NCI-H1694 treated with DMSO at 0.1 percent for 48 hours (cell line): ENCODE measurements around the gene EFL1.
"Not testable (repeated sequence)": the region's sequence is repeated elsewhere in the genome, so short reads cannot be mapped to it uniquely, and the experiment has no call there.

Experiments used
- DNase-seq: peaks from one replicate; lab custom pipeline; 2025; lab: John Stamatoyannopoulos, UW

EFL1 gene

GRCh38 chr15:82281276-82281675, 18.7 kb upstream of the EFL1 start:
- not testable (repeated sequence) for DNase-seq

- DNase-seq: no peak
Observed at GRCh38 chr15:82275410-82275809, 12.9 kb upstream of the EFL1 start.

DNA sequence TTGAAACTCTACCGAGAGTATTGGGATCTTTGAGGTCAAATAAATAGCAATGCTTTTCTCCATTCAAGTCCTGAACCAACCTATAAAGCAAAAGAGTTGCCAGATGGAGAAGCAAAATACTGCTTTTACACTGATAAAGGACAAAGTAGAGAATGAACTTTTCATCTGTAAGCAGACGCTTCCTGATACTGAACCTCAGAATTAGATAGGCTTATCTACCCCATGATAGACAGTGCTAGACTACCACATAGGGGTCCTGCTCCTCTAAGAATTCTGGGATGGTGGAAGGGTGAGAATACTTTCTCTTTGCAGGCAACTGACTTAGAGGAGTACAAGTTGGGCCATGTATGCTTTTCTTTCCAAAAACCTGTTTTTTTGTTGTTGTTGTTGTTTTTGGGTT, 9.6 kb upstream of the EFL1 start:
- DNase-seq: no peak

DNA sequence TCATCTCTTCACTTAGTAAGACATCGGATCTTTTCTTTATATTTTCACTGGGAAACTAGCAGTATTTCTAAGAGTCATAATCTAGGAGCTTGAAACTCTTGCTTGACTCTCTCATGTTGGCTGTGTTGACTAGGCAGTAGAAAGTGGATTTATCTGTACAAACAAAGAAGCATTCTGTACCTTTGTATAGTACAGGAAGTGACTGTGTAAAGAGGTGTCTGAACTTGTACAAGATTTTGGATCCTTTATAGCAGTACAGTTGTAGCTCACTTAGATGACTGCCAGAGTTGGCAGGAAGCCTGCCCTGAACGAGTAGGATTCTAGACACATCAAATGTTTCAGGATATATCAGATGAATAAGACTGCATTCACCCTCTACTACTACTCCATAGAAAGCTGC, 5.9 kb upstream of the EFL1 start:
- not testable (repeated sequence) for DNase-seq

DNA sequence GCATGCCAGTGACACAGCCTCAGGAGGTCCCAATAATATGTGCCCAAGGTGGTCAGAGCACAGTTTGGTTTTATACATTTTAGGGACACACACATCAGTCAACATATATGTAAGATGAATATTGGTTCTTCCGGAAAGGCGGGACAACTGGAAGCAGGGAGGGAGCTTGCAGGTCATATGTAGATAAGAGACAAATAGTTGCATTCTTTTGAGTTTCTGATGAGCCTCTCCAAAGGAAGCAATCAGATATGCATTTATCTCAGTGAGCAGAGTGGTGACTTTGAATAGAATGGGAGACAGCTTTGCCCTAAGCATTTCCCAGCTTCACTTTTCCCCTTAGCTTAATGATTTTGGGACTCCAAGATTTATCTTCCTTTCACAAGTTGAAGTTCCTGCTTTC, 4.6 kb upstream of the EFL1 start:
- DNase-seq: not testable (repeated sequence)

DNA sequence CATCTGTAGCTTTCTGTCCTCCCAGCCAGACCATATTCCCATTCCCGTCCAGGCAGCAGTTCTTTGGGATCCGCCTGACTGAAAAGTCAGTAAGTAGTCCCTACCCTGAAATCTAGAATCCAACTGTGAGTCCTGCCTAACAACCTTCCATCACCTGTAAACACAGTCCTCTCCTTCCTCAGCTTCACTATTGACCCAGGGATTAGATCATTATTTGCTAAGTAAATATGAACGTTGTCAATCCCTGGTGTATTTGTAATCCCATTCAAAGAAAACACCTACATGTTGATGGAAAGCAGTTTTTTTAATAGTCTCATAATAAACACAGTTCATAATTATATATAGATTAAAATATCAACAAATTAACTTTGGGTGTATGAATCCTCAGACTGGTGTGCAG, 816 bp upstream of the EFL1 start:
- DNase-seq: no peak

DNA sequence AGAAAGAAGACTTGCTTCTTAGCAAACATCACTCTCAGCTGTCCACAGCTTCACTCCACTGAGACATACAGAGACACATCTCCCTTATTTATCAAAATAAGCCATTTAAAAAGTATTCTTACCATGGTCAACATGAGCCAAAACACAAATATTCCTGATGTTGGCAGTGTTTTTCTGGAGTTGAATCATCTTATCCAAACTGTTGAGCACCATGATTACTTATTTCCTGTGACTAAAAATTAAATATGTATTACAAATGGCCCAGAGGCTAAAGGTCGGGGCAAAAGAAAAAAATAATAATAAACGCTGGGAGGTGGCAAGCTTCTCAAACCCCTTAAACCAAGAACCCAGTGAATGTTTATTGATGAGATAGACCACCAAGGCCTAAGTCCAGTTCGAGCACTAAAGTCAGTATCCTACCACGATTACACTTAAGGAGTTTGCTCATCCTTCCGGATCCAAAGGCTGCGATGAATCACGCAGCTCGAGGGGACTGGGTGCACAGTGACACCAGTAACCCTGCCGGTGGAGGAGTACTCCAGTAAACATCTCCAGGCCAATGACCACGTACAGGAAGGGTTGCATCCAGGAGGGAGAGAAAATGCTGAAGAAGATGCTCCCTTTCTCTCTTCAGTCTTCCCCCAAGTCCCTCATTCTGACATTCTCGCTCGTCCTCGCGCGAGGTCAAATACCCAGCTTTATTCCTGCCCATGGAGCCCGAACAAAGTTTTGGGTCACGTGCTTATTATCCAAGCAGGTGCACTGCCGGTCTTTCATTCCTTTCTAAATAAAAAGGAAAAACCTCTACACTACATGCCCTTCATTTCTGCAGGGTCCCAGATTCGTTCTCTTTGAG, 740 bp downstream of the EFL1 start:
- DNase-seq: not testable (repeated sequence)

GRCh38 chr15:82248261-82248660, 14.3 kb downstream of the EFL1 start:
- not testable (repeated sequence) for DNase-seq

DNA sequence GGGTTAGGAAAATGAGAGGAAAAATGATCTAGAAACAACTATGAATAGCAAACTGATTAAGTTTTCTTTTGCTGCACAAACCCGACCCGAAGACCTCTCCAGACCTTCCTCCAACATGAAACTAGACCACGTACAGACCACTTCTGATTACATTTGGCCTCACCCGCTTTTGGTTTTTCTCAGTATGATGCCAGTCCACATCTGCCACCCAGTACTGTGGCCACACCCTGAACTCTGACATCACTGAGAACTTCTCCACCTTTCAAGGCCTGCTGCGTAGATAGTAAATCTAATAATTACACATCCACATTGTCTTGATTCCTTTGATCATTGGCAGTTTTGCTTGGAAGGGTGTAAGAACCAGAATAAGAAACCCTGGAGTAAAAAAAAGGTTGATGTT, 16.6 kb downstream of the EFL1 start:
- DNase-seq: not testable (repeated sequence)

- DNase-seq: not testable (repeated sequence)
Observed at GRCh38 chr15:82243644-82244043, 18.9 kb downstream of the EFL1 start.

- not testable (repeated sequence) for DNase-seq
Observed at GRCh38 chr15:82241836-82242499, 20.6 kb downstream of the EFL1 start.

GRCh38 chr15:82239685-82240391, 22.7 kb downstream of the EFL1 start:
- DNase-seq: no peak

DNA sequence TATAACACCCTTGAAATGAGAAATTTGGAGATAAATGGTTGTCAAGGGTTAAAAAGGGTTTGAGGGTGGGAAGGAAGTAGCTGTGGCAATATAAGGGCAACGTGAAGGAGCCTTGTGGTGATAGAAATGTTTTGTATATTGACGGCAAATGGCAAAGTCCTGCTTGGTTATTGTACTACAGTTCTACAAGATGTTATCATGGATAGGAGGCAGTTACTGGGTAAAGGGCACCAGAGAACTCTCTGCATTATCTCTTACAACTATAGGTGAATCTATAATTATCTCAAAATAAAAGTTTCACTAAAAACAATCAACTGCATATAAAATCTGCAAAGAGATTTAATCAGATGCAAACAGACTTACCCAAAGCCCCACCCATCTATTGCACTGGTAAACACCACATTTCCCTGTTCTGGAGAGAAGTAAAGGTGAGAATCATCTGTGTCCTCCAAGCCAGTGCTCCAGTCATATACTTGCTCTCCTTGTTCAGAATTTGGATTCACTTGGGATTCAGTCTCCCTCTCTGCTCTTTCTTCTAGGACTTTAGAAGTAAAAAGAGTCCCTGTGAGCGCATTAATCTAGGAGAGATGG, 24.5 kb downstream of the EFL1 start:
- DNase-seq: not testable (repeated sequence)

- no peak for DNase-seq
Observed at GRCh38 chr15:82231842-82232241, 30.7 kb downstream of the EFL1 start.

DNA sequence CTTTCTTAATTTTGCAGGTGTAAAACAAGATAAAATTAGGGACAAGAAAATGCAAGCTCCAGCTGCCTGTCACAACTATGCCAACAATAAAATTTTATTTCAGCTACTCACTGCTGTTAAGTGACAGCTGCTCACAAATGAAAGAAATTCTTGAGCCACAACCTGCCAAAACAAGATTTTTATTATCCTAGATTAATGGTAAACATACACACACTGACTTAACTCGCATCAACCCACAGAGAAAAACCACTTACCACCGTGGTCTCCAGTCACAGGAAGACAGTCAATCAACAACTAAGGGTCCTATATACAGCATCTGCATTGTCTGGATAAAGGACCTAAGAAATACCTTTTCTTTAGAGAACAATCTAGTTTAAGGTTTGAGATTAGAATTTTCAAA, 31.3 kb downstream of the EFL1 start:
- DNase-seq: no peak

- DNase-seq: no peak
Observed at GRCh38 chr15:82228750-82229149, 33.8 kb downstream of the EFL1 start.

DNA sequence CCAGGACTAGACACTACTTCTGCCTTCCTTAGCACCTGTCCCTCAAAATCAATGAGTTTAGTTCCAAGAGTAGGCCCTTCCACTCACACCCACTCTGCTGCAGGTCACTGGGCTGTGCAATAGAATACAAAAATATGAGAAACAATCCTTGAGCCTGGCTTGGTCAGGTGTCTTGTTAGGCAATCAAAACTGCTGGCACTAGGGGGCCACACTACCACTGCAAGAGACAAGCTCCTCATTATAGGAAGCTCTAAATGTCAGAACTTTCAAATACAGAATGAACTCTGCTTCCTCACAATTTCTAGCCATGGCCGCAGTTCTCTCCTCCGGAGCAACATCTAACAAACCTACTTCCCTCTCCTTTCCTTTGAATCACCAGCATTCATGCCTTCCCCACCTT, 41.0 kb downstream of the EFL1 start:
- DNase-seq: not testable (repeated sequence)

DNA sequence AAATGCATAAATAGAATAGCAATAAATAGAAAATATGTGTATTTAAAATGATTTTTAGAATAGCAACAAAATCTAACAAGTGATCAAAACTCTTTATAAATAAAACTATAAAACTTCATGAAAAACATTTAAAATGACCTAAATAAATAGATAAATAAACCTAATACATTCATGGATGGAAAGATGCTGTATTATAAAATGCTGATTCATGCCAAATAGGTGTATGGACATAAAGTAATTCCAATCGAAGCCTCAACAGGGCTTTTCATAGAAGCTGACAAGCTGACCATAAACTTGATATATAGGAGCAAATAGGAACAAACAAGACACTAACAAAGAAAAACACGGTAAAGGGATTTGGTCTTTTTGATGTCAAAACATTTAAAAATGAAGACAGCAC, 46.4 kb downstream of the EFL1 start:
- DNase-seq: not testable (repeated sequence)

GRCh38 chr15:82212201-82212600, 50.3 kb downstream of the EFL1 start:
- DNase-seq: not testable (repeated sequence)

- not testable (repeated sequence) for DNase-seq
Observed at GRCh38 chr15:82210066-82210597, 52.4 kb downstream of the EFL1 start.

- DNase-seq: not testable (repeated sequence)
Observed at GRCh38 chr15:82204575-82204974, 58.0 kb downstream of the EFL1 start.
